Measurements from ENCODE around the gene AQP3.

AQP3 gene

GRCh38 chr9:33446240-33446945 lies 1.0 kb downstream of the AQP3 start:
- H3K4me3 ChIP-seq (ENCODE audit: low read length): peak overlapping the region; percentile 80
- peak overlapping the region; percentile 13 for H3K9ac ChIP-seq (ENCODE audit: low read length)
- peaks cover 2% of the 10 kb centered on the region for H3K4me1 ChIP-seq (ENCODE audit: control insufficient read depth, insufficient read depth, low read length)
- peaks cover 4% of the 10 kb centered on the region for H3K36me3 ChIP-seq (ENCODE audit: control insufficient read depth, insufficient read depth, low read length)
- no peaks in the 10 kb centered on the region for H3K27me3 ChIP-seq (ENCODE audit: control insufficient read depth, insufficient read depth, low read length)
- no peak overlapping the region for H3K27ac ChIP-seq (ENCODE audit: low read depth, low read length)

GRCh38 chr9:33445389-33446239 lies 1.8 kb downstream of the AQP3 start:
- Histone ChIP-seq H3K4me3 (ENCODE audit: low read length) (peak overlapping the region; percentile 80), H3K4me1 (ENCODE audit: control insufficient read depth, insufficient read depth, low read length) (peaks cover 2% of the 10 kb centered on the region), H3K27ac (ENCODE audit: low read depth, low read length) (no peak overlapping the region), H3K36me3 (ENCODE audit: control insufficient read depth, insufficient read depth, low read length) (peaks cover 4% of the 10 kb centered on the region), H3K9ac (ENCODE audit: low read length) (no peak overlapping the region), H3K27me3 (ENCODE audit: control insufficient read depth, insufficient read depth, low read length) (no peaks in the 10 kb centered on the region)

GRCh38 chr9:33443464-33444154 lies 3.8 kb downstream of the AQP3 start:
- H3K27me3 ChIP-seq (ENCODE audit: control insufficient read depth, insufficient read depth, low read length): no peaks in the 10 kb centered on the region
- H3K9ac ChIP-seq (ENCODE audit: low read length): no peak overlapping the region
- H3K4me3 ChIP-seq (ENCODE audit: low read length): no peak overlapping the region
- H3K27ac ChIP-seq (ENCODE audit: low read depth, low read length): no peak overlapping the region
- H3K36me3 ChIP-seq (ENCODE audit: control insufficient read depth, insufficient read depth, low read length): peaks cover 4% of the 10 kb centered on the region
- peaks cover 2% of the 10 kb centered on the region for H3K4me1 ChIP-seq (ENCODE audit: control insufficient read depth, insufficient read depth, low read length)

GRCh38 chr9:33443047-33443446 lies 4.3 kb downstream of the AQP3 start:
- Histone ChIP-seq H3K36me3 (ENCODE audit: control insufficient read depth, insufficient read depth, low read length) (peaks cover 4% of the 10 kb centered on the region), H3K27me3 (ENCODE audit: control insufficient read depth, insufficient read depth, low read length) (no peaks in the 10 kb centered on the region), H3K4me1 (ENCODE audit: control insufficient read depth, insufficient read depth, low read length) (peaks cover 2% of the 10 kb centered on the region), H3K4me3 (ENCODE audit: low read length) (no peak overlapping the region), H3K27ac (ENCODE audit: low read depth, low read length) (no peak overlapping the region), H3K9ac (ENCODE audit: low read length) (no peak overlapping the region)

- Histone ChIP-seq H3K27ac (ENCODE audit: low read depth, low read length) (no peak overlapping the region), H3K27me3 (ENCODE audit: control insufficient read depth, insufficient read depth, low read length) (no peaks in the 10 kb centered on the region), H3K9ac (ENCODE audit: low read length) (no peak overlapping the region), H3K4me3 (ENCODE audit: low read length) (no peak overlapping the region), H3K36me3 (ENCODE audit: control insufficient read depth, insufficient read depth, low read length) (peaks cover 4% of the 10 kb centered on the region), H3K4me1 (ENCODE audit: control insufficient read depth, insufficient read depth, low read length) (peaks cover 2% of the 10 kb centered on the region)
Observed at GRCh38 chr9:33442125-33442524, 5.3 kb downstream of the AQP3 start.

- Histone ChIP-seq H3K27me3 (ENCODE audit: control insufficient read depth, insufficient read depth, low read length) (no peaks in the 10 kb centered on the region), H3K4me1 (ENCODE audit: control insufficient read depth, insufficient read depth, low read length) (no peaks in the 10 kb centered on the region), H3K4me3 (ENCODE audit: low read length) (no peak overlapping the region), H3K36me3 (ENCODE audit: control insufficient read depth, insufficient read depth, low read length) (peaks cover 4% of the 10 kb centered on the region), H3K27ac (ENCODE audit: low read depth, low read length) (no peak overlapping the region), H3K9ac (ENCODE audit: low read length) (no peak overlapping the region)
Observed at GRCh38 chr9:33440609-33441008, 6.8 kb downstream of the AQP3 start.

- no peaks in the 10 kb centered on the region for H3K27me3 ChIP-seq (ENCODE audit: control insufficient read depth, insufficient read depth, low read length)
- H3K4me1 ChIP-seq (ENCODE audit: control insufficient read depth, insufficient read depth, low read length): no peaks in the 10 kb centered on the region
- peaks cover 4% of the 10 kb centered on the region for H3K36me3 ChIP-seq (ENCODE audit: control insufficient read depth, insufficient read depth, low read length)
- no peak overlapping the region for H3K9ac ChIP-seq (ENCODE audit: low read length)
- no peak overlapping the region for H3K4me3 ChIP-seq (ENCODE audit: low read length)
- no peak overlapping the region for H3K27ac ChIP-seq (ENCODE audit: low read depth, low read length)
Observed at GRCh38 chr9:33440204-33440603, 7.2 kb downstream of the AQP3 start.

- Histone ChIP-seq H3K27ac (ENCODE audit: low read depth, low read length) (no peak overlapping the region), H3K4me1 (ENCODE audit: control insufficient read depth, insufficient read depth, low read length) (no peaks in the 10 kb centered on the region), H3K27me3 (ENCODE audit: control insufficient read depth, insufficient read depth, low read length) (no peaks in the 10 kb centered on the region), H3K9ac (ENCODE audit: low read length) (no peak overlapping the region), H3K36me3 (ENCODE audit: control insufficient read depth, insufficient read depth, low read length) (peaks cover 4% of the 10 kb centered on the region), H3K4me3 (ENCODE audit: low read length) (no peak overlapping the region)
Observed at GRCh38 chr9:33439731-33440130, 7.7 kb downstream of the AQP3 start.

- no peak overlapping the region for H3K4me3 ChIP-seq (ENCODE audit: low read length)
- H3K27ac ChIP-seq (ENCODE audit: low read depth, low read length): no peak overlapping the region
- no peaks in the 10 kb centered on the region for H3K27me3 ChIP-seq (ENCODE audit: control insufficient read depth, insufficient read depth, low read length)
Observed at GRCh38 chr9:33438926-33439680, 8.3 kb downstream of the AQP3 start.

GRCh38 chr9:33437898-33438297 lies 9.5 kb downstream of the AQP3 start:
- peaks cover 4% of the 10 kb centered on the region for H3K36me3 ChIP-seq (ENCODE audit: control insufficient read depth, insufficient read depth, low read length)
- H3K4me3 ChIP-seq (ENCODE audit: low read length): no peak overlapping the region
- no peaks in the 10 kb centered on the region for H3K27me3 ChIP-seq (ENCODE audit: control insufficient read depth, insufficient read depth, low read length)
- H3K4me1 ChIP-seq (ENCODE audit: control insufficient read depth, insufficient read depth, low read length): no peaks in the 10 kb centered on the region
- no peak overlapping the region for H3K9ac ChIP-seq (ENCODE audit: low read length)
- H3K27ac ChIP-seq (ENCODE audit: low read depth, low read length): no peak overlapping the region

More at GRCh38 chr9:33438926-33439680, 8.3 kb downstream of the AQP3 start:
- peaks cover 4% of the 10 kb centered on the region for H3K36me3 ChIP-seq (ENCODE audit: control insufficient read depth, insufficient read depth, low read length)
- H3K9ac ChIP-seq (ENCODE audit: low read length): no peak overlapping the region
- no peaks in the 10 kb centered on the region for H3K4me1 ChIP-seq (ENCODE audit: control insufficient read depth, insufficient read depth, low read length)

- no peaks in the 10 kb centered on the region for H3K36me3 ChIP-seq (ENCODE audit: control insufficient read depth, insufficient read depth, low read length)
- no peak overlapping the region for H3K27ac ChIP-seq (ENCODE audit: low read depth, low read length)
- H3K4me1 ChIP-seq (ENCODE audit: control insufficient read depth, insufficient read depth, low read length): no peaks in the 10 kb centered on the region
- no peak overlapping the region for H3K9ac ChIP-seq (ENCODE audit: low read length)
- no peak overlapping the region for H3K4me3 ChIP-seq (ENCODE audit: low read length)
- H3K27me3 ChIP-seq (ENCODE audit: control insufficient read depth, insufficient read depth, low read length): no peaks in the 10 kb centered on the region
Observed at GRCh38 chr9:33437205-33437604, 10.2 kb downstream of the AQP3 start.

- no peaks in the 10 kb centered on the region for H3K27me3 ChIP-seq (ENCODE audit: control insufficient read depth, insufficient read depth, low read length)
- H3K27ac ChIP-seq (ENCODE audit: low read depth, low read length): no peak overlapping the region
- no peak overlapping the region for H3K9ac ChIP-seq (ENCODE audit: low read length)
- H3K4me3 ChIP-seq (ENCODE audit: low read length): no peak overlapping the region
- H3K4me1 ChIP-seq (ENCODE audit: control insufficient read depth, insufficient read depth, low read length): no peaks in the 10 kb centered on the region
- H3K36me3 ChIP-seq (ENCODE audit: control insufficient read depth, insufficient read depth, low read length): no peaks in the 10 kb centered on the region
Observed at GRCh38 chr9:33436445-33436844, 10.9 kb downstream of the AQP3 start.
